WTC11 (cell line): ENCODE results near the gene USP48. TPM values are rescaled to one million over a fixed set of nuclear protein-coding genes. Genes with fewer than 3 reads are reported as not detected.

Source experiments
- ATAC-seq: fragments of 200-7000 bp; cut with Tn5 transposase; 2 replicates; pipeline ENCODE4 v1.10.0; 2021; ENCODE audit warnings: mild to moderate bottlenecking, moderate library complexity
- CTCF ChIA-PET: fragments of 300-600 bp; sonication (Branson Sonifier 250); formaldehyde crosslinking; loops from one replicate; lab custom pipeline; 2021; ENCODE audit warnings: antibody characterized with exemption; lab: Charles Lee
- POLR2A ChIA-PET: fragments of 350-600 bp; sonication (Branson Sonifier 250); formaldehyde crosslinking; loops from one replicate; lab custom pipeline; 2021; ENCODE audit warnings: antibody characterized with exemption; lab: Charles Lee
- DNase-seq: peaks from one replicate; pipeline ENCODE4 v3.0.0; 2021; ENCODE audit warnings: low spot score
- H3K27ac Mint-ChIP-seq: 2 replicates; pipeline ENCODE4 v1.8.0; 2021; ENCODE audit warnings: mixed read lengths
- H3K27me3 Mint-ChIP-seq: 2 replicates; pipeline ENCODE4 v1.8.0; 2021; ENCODE audit warnings: low read depth, mild to moderate bottlenecking, moderate library complexity, mixed read lengths
- H3K36me3 Mint-ChIP-seq: 2 replicates; pipeline ENCODE4 v1.8.0; 2021; ENCODE audit warnings: mixed read lengths
- H3K4me1 Mint-ChIP-seq: 2 replicates; pipeline ENCODE4 v1.8.0; 2022; ENCODE audit warnings: mixed read lengths
- H3K4me3 Mint-ChIP-seq: 2 replicates; pipeline ENCODE4 v1.8.0; 2021; ENCODE audit warnings: mild to moderate bottlenecking, moderate library complexity, mixed read lengths
- H3K9me3 Mint-ChIP-seq: 2 replicates; pipeline ENCODE4 v1.8.0; 2021; ENCODE audit warnings: mixed read lengths
- ELF4 ChIP-seq: sonication (generic); formaldehyde crosslinking; IDR thresholded peaks from 2 replicates; pipeline ENCODE4 v1.8.1; 2022; ENCODE audit warnings: low read depth, mild to moderate bottlenecking, moderate library complexity, missing genetic modification reagents
- FOXK1 ChIP-seq: sonication (generic); formaldehyde crosslinking; IDR thresholded peaks from 2 replicates; pipeline ENCODE4 v1.8.0; 2022; ENCODE audit warnings: mild to moderate bottlenecking, moderate library complexity, missing genetic modification reagents
- GRHL2 ChIP-seq: fragments of 250-450 bp; sonication (Bioruptor Pico); IDR thresholded peaks from 2 replicates; pipeline ENCODE4 v1.8.0; 2022; ENCODE audit warnings: mild to moderate bottlenecking, moderate library complexity; ENCODE audit not compliant: insufficient replicate concordance, severe bottlenecking
- MYBL2 ChIP-seq: sonication (generic); formaldehyde crosslinking; IDR thresholded peaks from 2 replicates; pipeline ENCODE4 v1.8.1; 2023; ENCODE audit warnings: mild to moderate bottlenecking, moderate library complexity, missing genetic modification reagents
- OVOL2 ChIP-seq: fragments of 250-450 bp; sonication (Bioruptor Pico); IDR thresholded peaks from 2 replicates; pipeline ENCODE4 v1.9.0; 2021; ENCODE audit warnings: mild to moderate bottlenecking, borderline replicate concordance
- RELA ChIP-seq: sonication (generic); formaldehyde crosslinking; IDR thresholded peaks from 2 replicates; pipeline ENCODE4 v1.8.1; 2022; ENCODE audit warnings: missing genetic modification reagents, mild to moderate bottlenecking, borderline replicate concordance
- SMAD4 ChIP-seq: sonication (generic); formaldehyde crosslinking; IDR thresholded peaks from 2 replicates; pipeline ENCODE4 v1.8.0; 2022; ENCODE audit warnings: mild to moderate bottlenecking, missing genetic modification reagents
- TP53 ChIP-seq: sonication (generic); formaldehyde crosslinking; IDR thresholded peaks from 2 replicates; pipeline ENCODE4 v1.8.1; 2023; ENCODE audit warnings: mild to moderate bottlenecking, missing genetic modification reagents
- ZNF317 ChIP-seq: sonication (generic); formaldehyde crosslinking; IDR thresholded peaks from 2 replicates; pipeline ENCODE4 v1.8.1; 2023; ENCODE audit warnings: low read depth, mild to moderate bottlenecking, moderate library complexity, missing genetic modification reagents, borderline replicate concordance
- ZNF416 ChIP-seq: fragments of 250-450 bp; sonication (Bioruptor Pico); IDR thresholded peaks from 2 replicates; pipeline ENCODE4 v1.9.0; 2021; ENCODE audit warnings: mild to moderate bottlenecking, inconsistent platforms
- total RNA-seq: library from RNA; stranded (reverse); gene quantifications from 3 replicates; pipeline ENCODE4 v1.2.3, GENCODE V29; 2021
- TF ChIP-seq, protein P1 (sequence below): sonication (generic); formaldehyde crosslinking; IDR thresholded peaks from 2 replicates; pipeline ENCODE4 v1.8.1; 2022; ENCODE audit warnings: low read depth, missing genetic modification reagents, borderline replicate concordance
- TF ChIP-seq, protein P2 (sequence below): fragments of 250-450 bp; sonication (Bioruptor Pico); conservative IDR thresholded peaks from 2 replicates; pipeline ENCODE4 v1.9.0; 2021; ENCODE audit warnings: mild to moderate bottlenecking
- TF ChIP-seq, protein P3 (sequence below): sonication (generic); formaldehyde crosslinking; IDR thresholded peaks from 2 replicates; pipeline ENCODE4 v1.8.0; 2022; ENCODE audit warnings: mild to moderate bottlenecking, missing genetic modification reagents
- TF ChIP-seq, protein P4 (sequence below): sonication (generic); formaldehyde crosslinking; IDR thresholded peaks from 2 replicates; pipeline ENCODE4 v1.8.1; 2022; ENCODE audit warnings: mild to moderate bottlenecking, missing genetic modification reagents, moderate library complexity, borderline replicate concordance
- TF ChIP-seq, protein P5 (sequence below): fragments of 250-450 bp; sonication (Bioruptor Pico); IDR thresholded peaks from 2 replicates; pipeline ENCODE4 v1.9.0; 2021; ENCODE audit warnings: mild to moderate bottlenecking
- TF ChIP-seq, protein P6 (sequence below): sonication (generic); formaldehyde crosslinking; IDR thresholded peaks from 2 replicates; pipeline ENCODE4 v1.8.1; 2023; ENCODE audit warnings: mild to moderate bottlenecking, missing genetic modification reagents, borderline replicate concordance

The USP48 gene
- total RNA-seq, 1 experiment from 2014 or later, result 86.9 TPM

DNA sequence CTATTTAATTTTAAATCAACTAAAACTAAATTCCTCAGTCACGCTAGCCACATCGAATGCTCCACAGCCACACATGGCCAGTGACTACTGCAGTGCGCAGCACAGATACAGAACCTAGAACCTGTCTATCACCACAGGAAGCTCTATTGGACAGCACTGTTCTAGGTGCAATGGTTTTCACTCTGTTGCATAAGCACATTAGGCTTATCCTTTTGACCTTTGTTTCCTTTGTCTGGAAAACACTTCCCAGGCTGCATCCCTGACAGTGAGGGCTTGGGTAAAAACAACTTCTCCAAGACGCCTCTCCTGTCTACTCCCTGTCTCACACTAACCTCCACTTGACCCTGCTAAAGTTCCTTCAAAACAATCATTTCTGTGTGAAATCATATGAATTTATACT, 80.2 kb downstream of the USP48 start:
- H3K9me3 Mint-ChIP-seq, result no peaks in the 10 kb centered on the region
- H3K36me3 Mint-ChIP-seq, result peaks cover 49% of the 10 kb centered on the region
- ATAC-seq (no peak), DNase-seq (no peak)
- CTCF ChIA-PET, result interaction anchor here (0.5 to 1.2 kb wide), 2 partner anchors 36 to 261 kb away, joined by 3 read pairs; no protein-coding TSS in a partner anchor
- H3K27me3 Mint-ChIP-seq, result no peaks in the 10 kb centered on the region
- POLR2A ChIA-PET, result interaction anchor here (0.5 kb wide), 1 partner anchor 55 kb away, joined by 5 read pairs; no protein-coding TSS in a partner anchor
- H3K4me1 Mint-ChIP-seq, result peaks cover 36% of the 10 kb centered on the region
- no peak overlapping the region for H3K27ac Mint-ChIP-seq
- H3K4me3 Mint-ChIP-seq, result no peak overlapping the region
- TF ChIP-seq OVOL2 (CRISPR knock-in tag) (no peak), RELA (no peak)
- TF ChIP-seq, protein P1, sequence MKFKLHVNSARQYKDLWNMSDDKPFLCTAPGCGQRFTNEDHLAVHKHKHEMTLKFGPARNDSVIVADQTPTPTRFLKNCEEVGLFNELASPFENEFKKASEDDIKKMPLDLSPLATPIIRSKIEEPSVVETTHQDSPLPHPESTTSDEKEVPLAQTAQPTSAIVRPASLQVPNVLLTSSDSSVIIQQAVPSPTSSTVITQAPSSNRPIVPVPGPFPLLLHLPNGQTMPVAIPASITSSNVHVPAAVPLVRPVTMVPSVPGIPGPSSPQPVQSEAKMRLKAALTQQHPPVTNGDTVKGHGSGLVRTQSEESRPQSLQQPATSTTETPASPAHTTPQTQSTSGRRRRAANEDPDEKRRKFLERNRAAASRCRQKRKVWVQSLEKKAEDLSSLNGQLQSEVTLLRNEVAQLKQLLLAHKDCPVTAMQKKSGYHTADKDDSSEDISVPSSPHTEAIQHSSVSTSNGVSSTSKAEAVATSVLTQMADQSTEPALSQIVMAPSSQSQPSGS (CRISPR knock-in tag), result no peak
- TF ChIP-seq, protein P2, sequence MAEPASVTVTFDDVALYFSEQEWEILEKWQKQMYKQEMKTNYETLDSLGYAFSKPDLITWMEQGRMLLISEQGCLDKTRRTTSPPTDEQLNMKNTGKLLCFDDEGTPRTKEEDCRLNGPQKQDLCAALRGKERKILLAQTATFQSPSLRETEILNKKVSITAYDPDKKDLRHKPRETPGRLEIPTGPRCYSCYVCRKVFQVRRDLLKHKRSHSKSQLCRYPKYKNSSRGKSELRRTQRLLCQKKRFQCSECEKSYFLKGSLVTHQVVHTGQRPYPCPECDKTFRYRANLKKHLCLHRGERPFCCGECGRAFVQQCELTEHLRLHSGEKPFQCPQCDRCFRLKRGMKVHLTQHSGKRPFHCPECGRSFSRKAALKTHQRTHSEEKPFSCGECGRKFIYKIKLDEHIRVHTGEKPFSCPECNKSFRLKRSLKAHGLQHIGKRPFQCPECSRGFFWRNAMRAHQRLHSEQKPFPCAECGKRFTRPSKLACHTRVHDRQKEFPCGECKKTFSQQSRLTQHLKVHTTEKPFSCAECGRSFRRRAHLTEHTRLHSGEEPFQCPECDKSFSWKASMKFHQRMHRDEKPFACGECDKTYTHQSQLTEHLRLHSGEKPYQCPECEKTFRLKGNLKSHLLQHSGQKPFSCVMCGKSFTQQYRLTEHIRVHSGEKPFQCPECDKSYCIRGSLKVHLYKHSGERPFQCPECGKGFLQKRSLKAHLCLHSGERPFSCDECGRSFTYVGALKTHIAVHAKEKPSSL, result no peak
- TF ChIP-seq, all 79 proteins: peak for 0

DNA sequence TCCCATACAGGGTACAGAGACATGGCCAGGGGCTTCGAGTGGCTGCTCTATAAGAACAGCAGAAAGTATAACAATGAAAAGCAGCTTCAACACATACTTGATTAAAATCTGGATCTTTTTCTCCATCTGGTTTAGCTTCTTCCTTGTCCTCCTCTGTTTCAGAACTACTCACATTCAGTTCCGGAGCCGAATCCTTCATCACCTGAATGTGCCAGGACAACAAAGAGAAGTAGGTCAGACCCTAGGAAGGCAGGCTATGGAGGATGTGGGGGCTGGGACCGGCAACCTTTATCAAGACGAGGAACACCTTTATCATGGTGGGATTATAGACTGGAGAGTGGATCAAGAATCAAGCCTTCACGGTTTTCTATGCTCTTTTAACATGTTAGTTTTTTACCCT, 81.5 kb downstream of the USP48 start:
- DNase-seq, result no peak
- CTCF ChIA-PET, result no interaction called here
- H3K4me1 Mint-ChIP-seq, result peaks cover 22% of the 10 kb centered on the region
- TF ChIP-seq ZNF416 (no peak), RELA (no peak), MYBL2 (CRISPR knock-in tag) (no peak)
- TF ChIP-seq, protein P3, sequence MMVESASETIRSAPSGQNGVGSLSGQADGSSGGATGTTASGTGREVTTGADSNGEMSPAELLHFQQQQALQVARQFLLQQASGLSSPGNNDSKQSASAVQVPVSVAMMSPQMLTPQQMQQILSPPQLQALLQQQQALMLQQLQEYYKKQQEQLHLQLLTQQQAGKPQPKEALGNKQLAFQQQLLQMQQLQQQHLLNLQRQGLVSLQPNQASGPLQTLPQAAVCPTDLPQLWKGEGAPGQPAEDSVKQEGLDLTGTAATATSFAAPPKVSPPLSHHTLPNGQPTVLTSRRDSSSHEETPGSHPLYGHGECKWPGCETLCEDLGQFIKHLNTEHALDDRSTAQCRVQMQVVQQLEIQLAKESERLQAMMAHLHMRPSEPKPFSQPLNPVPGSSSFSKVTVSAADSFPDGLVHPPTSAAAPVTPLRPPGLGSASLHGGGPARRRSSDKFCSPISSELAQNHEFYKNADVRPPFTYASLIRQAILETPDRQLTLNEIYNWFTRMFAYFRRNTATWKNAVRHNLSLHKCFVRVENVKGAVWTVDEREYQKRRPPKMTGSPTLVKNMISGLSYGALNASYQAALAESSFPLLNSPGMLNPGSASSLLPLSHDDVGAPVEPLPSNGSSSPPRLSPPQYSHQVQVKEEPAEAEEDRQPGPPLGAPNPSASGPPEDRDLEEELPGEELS (CRISPR knock-in tag), result no peak
- H3K4me3 Mint-ChIP-seq, result no peak overlapping the region
- H3K36me3 Mint-ChIP-seq, result peaks cover 49% of the 10 kb centered on the region
- no peak for ATAC-seq
- no peaks in the 10 kb centered on the region for H3K27me3 Mint-ChIP-seq
- no peaks in the 10 kb centered on the region for H3K9me3 Mint-ChIP-seq
- peak overlapping the region; percentile 47; the same call in 1 of the 2 replicates for H3K27ac Mint-ChIP-seq
- POLR2A ChIA-PET, result no interaction called here

DNA sequence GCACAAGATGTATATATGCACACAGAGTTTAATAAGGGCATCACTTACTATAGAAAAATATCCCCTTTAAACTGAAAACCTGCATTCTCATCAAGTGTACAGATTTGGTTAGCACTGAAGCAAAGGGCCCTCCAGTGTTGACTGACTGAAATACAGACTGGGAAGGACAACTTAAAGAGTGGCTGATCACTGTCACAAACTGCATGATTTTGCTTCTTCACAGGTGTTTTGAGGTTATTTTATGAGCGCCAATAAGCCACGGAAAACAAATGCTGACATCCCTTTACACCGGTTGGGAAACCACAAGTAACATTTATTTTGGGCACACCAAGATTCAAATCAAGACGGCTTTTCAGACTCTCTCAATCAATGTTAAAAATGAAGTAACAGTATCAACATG, 82.9 kb downstream of the USP48 start:
- TF ChIP-seq ELF4, result no peak
- Mint-ChIP-seq H3K27me3 (no peaks in the 10 kb centered on the region), H3K4me1 (peaks cover 10% of the 10 kb centered on the region), H3K9me3 (no peaks in the 10 kb centered on the region), H3K27ac (no peak overlapping the region), H3K36me3 (peaks cover 47% of the 10 kb centered on the region), H3K4me3 (no peak overlapping the region)
- ChIA-PET CTCF (no interaction called here), POLR2A (interaction anchor here (0.6 kb wide), 1 partner anchor 1864 kb away, joined by 3 read pairs; no protein-coding TSS in a partner anchor)
- no peak for ATAC-seq
- no peak for DNase-seq

DNA sequence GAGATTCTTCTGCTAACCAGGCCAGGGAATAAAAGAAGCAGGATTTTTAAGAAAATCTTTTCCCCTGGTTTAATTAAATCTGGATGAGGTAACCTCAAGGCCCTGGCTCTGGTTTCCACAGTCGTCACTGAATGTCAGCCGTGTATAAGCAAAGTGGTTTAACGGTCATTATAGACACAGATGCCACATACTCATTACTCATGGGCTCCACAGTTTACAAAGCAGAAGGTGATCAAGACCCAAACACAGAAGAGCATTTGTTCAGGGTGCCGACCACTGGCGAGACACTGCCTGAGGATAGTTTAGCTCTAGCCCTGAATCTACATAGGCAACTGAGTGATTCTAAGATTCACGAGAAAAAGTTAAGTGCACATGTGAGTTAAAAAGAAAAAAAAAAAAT, 86.0 kb downstream of the USP48 start:
- H3K9me3 Mint-ChIP-seq, result no peaks in the 10 kb centered on the region
- no peak for DNase-seq
- H3K36me3 Mint-ChIP-seq, result peaks cover 53% of the 10 kb centered on the region
- no peak overlapping the region for H3K27ac Mint-ChIP-seq
- H3K4me1 Mint-ChIP-seq, result no peaks in the 10 kb centered on the region
- no peak overlapping the region for H3K4me3 Mint-ChIP-seq
- ChIA-PET POLR2A (no interaction called here), CTCF (no interaction called here)
- no peak for ATAC-seq
- no peaks in the 10 kb centered on the region for H3K27me3 Mint-ChIP-seq
- TF ChIP-seq SMAD4, result no peak
- TF ChIP-seq GRHL2, result no peak
- TF ChIP-seq ZNF317 (CRISPR knock-in tag), result no peak
- TF ChIP-seq, protein P4, sequence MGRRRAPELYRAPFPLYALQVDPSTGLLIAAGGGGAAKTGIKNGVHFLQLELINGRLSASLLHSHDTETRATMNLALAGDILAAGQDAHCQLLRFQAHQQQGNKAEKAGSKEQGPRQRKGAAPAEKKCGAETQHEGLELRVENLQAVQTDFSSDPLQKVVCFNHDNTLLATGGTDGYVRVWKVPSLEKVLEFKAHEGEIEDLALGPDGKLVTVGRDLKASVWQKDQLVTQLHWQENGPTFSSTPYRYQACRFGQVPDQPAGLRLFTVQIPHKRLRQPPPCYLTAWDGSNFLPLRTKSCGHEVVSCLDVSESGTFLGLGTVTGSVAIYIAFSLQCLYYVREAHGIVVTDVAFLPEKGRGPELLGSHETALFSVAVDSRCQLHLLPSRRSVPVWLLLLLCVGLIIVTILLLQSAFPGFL (CRISPR knock-in tag), result no peak
- no peak for TF ChIP-seq FOXK1 (CRISPR knock-in tag)
- no peak for TF ChIP-seq TP53 (CRISPR knock-in tag)
- TF ChIP-seq, protein P5, sequence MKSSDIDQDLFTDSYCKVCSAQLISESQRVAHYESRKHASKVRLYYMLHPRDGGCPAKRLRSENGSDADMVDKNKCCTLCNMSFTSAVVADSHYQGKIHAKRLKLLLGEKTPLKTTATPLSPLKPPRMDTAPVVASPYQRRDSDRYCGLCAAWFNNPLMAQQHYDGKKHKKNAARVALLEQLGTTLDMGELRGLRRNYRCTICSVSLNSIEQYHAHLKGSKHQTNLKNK, result no peak
- TF ChIP-seq ELF4, result no peak
- TF ChIP-seq, protein P6, sequence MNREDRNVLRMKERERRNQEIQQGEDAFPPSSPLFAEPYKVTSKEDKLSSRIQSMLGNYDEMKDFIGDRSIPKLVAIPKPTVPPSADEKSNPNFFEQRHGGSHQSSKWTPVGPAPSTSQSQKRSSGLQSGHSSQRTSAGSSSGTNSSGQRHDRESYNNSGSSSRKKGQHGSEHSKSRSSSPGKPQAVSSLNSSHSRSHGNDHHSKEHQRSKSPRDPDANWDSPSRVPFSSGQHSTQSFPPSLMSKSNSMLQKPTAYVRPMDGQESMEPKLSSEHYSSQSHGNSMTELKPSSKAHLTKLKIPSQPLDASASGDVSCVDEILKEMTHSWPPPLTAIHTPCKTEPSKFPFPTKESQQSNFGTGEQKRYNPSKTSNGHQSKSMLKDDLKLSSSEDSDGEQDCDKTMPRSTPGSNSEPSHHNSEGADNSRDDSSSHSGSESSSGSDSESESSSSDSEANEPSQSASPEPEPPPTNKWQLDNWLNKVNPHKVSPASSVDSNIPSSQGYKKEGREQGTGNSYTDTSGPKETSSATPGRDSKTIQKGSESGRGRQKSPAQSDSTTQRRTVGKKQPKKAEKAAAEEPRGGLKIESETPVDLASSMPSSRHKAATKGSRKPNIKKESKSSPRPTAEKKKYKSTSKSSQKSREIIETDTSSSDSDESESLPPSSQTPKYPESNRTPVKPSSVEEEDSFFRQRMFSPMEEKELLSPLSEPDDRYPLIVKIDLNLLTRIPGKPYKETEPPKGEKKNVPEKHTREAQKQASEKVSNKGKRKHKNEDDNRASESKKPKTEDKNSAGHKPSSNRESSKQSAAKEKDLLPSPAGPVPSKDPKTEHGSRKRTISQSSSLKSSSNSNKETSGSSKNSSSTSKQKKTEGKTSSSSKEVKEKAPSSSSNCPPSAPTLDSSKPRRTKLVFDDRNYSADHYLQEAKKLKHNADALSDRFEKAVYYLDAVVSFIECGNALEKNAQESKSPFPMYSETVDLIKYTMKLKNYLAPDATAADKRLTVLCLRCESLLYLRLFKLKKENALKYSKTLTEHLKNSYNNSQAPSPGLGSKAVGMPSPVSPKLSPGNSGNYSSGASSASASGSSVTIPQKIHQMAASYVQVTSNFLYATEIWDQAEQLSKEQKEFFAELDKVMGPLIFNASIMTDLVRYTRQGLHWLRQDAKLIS, result no peak
